ENCODE results near the gene PLOD1.
A peak's percentile ranks its signal among the peaks of the same experiment; 100 is the strongest.
"Not testable (repeated sequence)": the region's sequence is repeated elsewhere in the genome, so short reads cannot be mapped to it uniquely, and the experiment has no call there.

Gene PLOD1

DNA sequence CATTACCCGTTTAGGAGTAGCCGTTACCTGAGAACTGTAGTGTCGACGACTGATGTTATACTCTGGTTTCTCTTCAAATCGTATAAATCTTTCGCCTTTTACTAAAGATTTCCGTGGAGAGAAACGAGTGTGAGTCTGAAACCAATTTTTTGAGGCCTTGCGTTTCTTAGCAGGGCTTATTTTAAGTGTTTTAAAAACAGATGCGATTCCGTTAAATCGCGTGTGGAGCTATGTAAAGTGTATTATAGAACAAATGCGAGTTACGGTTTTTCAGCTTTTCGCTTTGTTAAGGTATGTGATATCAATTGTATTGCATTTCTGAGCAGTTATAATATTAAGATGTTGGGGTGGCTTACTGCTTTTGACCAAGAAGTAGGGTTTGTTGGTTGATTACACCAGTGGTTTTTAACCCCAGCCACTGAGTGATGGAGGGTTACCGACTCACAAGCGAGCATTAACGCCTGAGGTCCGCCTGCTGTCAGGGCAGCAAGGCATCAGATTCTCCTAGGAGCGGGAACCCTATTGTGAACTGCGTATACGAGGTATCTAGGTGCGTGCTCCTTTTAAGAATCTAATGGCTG is 26.3 kb upstream of the PLOD1 start:
- H3K36me3 ChIP-seq (ENCODE audit: low read length), result no peaks in the 10 kb centered on the region
- no peaks in the 10 kb centered on the region for H3K27me3 ChIP-seq (ENCODE audit: low read length)
- H3K79me2 ChIP-seq (ENCODE audit: insufficient read depth, low read length), result no peaks in the 10 kb centered on the region
- H3K27ac ChIP-seq (ENCODE audit: low read depth, low read length), result peak overlapping the region; percentile 97
- no peaks in the 10 kb centered on the region for H3K9me3 ChIP-seq (ENCODE audit: insufficient read depth, low read length)
- H3F3A ChIP-seq (ENCODE audit: insufficient read depth), result peaks cover 29% of the 10 kb centered on the region
- no peaks in the 10 kb centered on the region for H4K20me1 ChIP-seq (ENCODE audit: low read depth, low read length)
- peak overlapping the region; percentile 84 for H3K4me2 ChIP-seq (ENCODE audit: low read depth, low read length, poor library complexity, severe bottlenecking)
- H3K4me3 ChIP-seq (ENCODE audit: insufficient read depth, low read length, poor library complexity, severe bottlenecking), result peak overlapping the region; percentile 56
- H3K9me2 ChIP-seq (replicated peaks; ENCODE audit: insufficient read depth, low read length), result no peaks in the 10 kb centered on the region
- no peak overlapping the region for H2AFZ ChIP-seq (ENCODE audit: low read depth, low read length, severe bottlenecking)
- peak overlapping the region; percentile 79 for H3K9ac ChIP-seq (ENCODE audit: low read length)
- TF ChIP-seq, protein P1, sequence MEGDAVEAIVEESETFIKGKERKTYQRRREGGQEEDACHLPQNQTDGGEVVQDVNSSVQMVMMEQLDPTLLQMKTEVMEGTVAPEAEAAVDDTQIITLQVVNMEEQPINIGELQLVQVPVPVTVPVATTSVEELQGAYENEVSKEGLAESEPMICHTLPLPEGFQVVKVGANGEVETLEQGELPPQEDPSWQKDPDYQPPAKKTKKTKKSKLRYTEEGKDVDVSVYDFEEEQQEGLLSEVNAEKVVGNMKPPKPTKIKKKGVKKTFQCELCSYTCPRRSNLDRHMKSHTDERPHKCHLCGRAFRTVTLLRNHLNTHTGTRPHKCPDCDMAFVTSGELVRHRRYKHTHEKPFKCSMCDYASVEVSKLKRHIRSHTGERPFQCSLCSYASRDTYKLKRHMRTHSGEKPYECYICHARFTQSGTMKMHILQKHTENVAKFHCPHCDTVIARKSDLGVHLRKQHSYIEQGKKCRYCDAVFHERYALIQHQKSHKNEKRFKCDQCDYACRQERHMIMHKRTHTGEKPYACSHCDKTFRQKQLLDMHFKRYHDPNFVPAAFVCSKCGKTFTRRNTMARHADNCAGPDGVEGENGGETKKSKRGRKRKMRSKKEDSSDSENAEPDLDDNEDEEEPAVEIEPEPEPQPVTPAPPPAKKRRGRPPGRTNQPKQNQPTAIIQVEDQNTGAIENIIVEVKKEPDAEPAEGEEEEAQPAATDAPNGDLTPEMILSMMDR (IDR thresholded peaks at IDR 0.05; ENCODE audit: insufficient read depth, low read length, poor library complexity, severe bottlenecking), result no peak
- TF ChIP-seq EZH2phosphoT487 (conservative IDR thresholded peaks at IDR 0.05; ENCODE audit: low read length), result no peak

DNA sequence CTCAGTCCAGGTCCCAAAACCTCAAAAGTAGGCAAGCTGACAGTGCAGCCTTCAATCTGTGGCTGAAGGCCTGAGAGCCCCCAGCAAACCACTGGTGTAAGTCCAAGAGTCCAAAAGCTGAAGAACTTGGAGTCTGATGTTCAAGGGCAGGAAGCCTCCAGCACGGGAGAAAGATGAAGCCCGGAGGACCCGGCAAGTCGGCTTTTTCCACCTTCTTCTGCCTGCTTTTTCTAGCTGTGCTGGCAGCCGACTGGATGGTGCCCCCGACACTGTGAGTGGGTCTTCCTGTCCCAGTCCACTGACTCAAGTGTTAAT is 23.6 kb upstream of the PLOD1 start:
- H3K27ac ChIP-seq (ENCODE audit: low read depth, low read length); H3K9ac ChIP-seq (ENCODE audit: low read length): not testable (repeated sequence)

DNA sequence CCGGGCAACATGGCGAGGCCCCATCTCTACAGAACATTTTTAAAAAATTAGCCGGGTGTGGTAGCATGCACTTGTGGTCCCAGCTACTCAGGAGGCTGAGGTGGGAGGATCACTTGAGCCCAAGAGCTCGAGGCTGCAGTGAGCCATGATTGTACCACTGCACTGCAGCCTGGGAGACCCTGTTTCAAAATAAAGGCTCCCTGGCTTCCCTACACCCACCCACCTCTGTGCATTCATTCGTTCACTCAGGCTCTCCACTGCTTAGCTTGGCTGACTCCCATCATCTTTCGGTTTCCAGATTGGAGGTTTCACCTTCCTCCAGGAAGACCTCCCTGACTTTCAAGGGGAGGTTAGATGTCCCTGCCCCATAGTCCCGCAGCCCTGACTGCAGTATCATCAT is 22.5 kb upstream of the PLOD1 start:
- Histone ChIP-seq H3K9ac (ENCODE audit: low read length) (no peak overlapping the region), H3K27ac (ENCODE audit: low read depth, low read length) (no peak overlapping the region), H3K4me3 (ENCODE audit: insufficient read depth, low read length, poor library complexity, severe bottlenecking) (no peak overlapping the region), H3K79me2 (ENCODE audit: insufficient read depth, low read length) (no peaks in the 10 kb centered on the region), H3F3A (ENCODE audit: insufficient read depth) (peaks cover 43% of the 10 kb centered on the region), H3K27me3 (ENCODE audit: low read length) (no peaks in the 10 kb centered on the region), H2AFZ (ENCODE audit: low read depth, low read length, severe bottlenecking) (no peak overlapping the region), H3K36me3 (ENCODE audit: low read length) (no peaks in the 10 kb centered on the region), H4K20me1 (ENCODE audit: low read depth, low read length) (no peaks in the 10 kb centered on the region), H3K9me3 (ENCODE audit: insufficient read depth, low read length) (no peaks in the 10 kb centered on the region), H3K9me2 (replicated peaks; ENCODE audit: insufficient read depth, low read length) (no peaks in the 10 kb centered on the region), H3K4me2 (ENCODE audit: low read depth, low read length, poor library complexity, severe bottlenecking) (no peak overlapping the region)
- TF ChIP-seq EZH2phosphoT487 (conservative IDR thresholded peaks at IDR 0.05; ENCODE audit: low read length), result no peak
- TF ChIP-seq, protein P1 (IDR thresholded peaks at IDR 0.05; ENCODE audit: insufficient read depth, low read length, poor library complexity, severe bottlenecking), result no peak

More for the DNA sequence above, 23.6 kb upstream of the PLOD1 start:
- H3F3A ChIP-seq (ENCODE audit: insufficient read depth), result peaks cover 37% of the 10 kb centered on the region
- not testable (repeated sequence) for H3K4me3 ChIP-seq (ENCODE audit: insufficient read depth, low read length, poor library complexity, severe bottlenecking); H3K79me2 ChIP-seq (ENCODE audit: insufficient read depth, low read length); H4K20me1 ChIP-seq (ENCODE audit: low read depth, low read length); H3K4me2 ChIP-seq (ENCODE audit: low read depth, low read length, poor library complexity, severe bottlenecking); H2AFZ ChIP-seq (ENCODE audit: low read depth, low read length, severe bottlenecking); H3K9me2 ChIP-seq (replicated peaks; ENCODE audit: insufficient read depth, low read length); H3K9me3 ChIP-seq (ENCODE audit: insufficient read depth, low read length); H3K36me3 ChIP-seq (ENCODE audit: low read length); H3K27me3 ChIP-seq (ENCODE audit: low read length)

DNA sequence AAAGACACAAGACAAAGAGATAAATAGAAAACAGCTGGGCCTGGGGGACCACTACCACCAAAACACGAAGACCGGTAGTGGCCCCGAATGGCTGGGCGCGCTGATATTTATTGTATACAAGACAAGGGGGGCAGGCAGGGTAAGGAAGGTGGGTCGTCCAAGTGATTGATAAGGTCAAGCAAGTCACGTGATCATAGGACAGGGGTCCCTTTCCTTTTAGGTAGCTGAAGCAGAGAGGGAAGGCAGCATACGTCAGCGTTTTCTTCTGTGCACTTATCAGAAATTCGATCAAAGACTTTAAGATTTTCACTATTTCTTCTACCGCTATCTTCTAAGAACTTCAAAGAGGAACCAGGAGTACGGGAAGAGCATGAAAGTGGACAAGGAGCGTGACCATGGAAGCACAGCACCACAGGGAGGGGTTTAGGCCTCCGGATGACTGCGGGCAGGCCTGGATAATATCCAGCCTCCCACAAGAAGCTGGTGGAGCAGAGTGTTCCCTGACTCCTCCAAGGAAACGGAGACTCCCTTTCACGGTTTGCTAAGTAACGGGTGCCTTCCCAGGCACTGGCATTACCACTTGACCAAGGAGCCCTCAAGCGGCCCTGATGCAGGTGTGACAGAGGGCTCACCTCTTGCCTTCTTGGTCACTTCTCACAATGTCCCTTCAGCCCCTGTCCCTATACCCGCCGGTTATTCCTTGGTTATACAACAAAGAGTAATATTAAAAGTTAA is 21.9 kb upstream of the PLOD1 start:
- not testable (repeated sequence) for H3K4me3 ChIP-seq (ENCODE audit: insufficient read depth, low read length, poor library complexity, severe bottlenecking); H3K9me3 ChIP-seq (ENCODE audit: insufficient read depth, low read length); H3K27ac ChIP-seq (ENCODE audit: low read depth, low read length); H3K27me3 ChIP-seq (ENCODE audit: low read length); H3K4me2 ChIP-seq (ENCODE audit: low read depth, low read length, poor library complexity, severe bottlenecking); H3K9me2 ChIP-seq (replicated peaks; ENCODE audit: insufficient read depth, low read length); H3K9ac ChIP-seq (ENCODE audit: low read length); H2AFZ ChIP-seq (ENCODE audit: low read depth, low read length, severe bottlenecking); H3K36me3 ChIP-seq (ENCODE audit: low read length); H3K79me2 ChIP-seq (ENCODE audit: insufficient read depth, low read length); H4K20me1 ChIP-seq (ENCODE audit: low read depth, low read length)
- H3F3A ChIP-seq (ENCODE audit: insufficient read depth), result peaks cover 42% of the 10 kb centered on the region
